ENCODE results near the gene DARS2. TPM values are rescaled to one million over a fixed set of nuclear protein-coding genes. Genes with fewer than 3 reads are reported as not detected.
"Not testable (repeated sequence)": the region's sequence is repeated elsewhere in the genome, so short reads cannot be mapped to it uniquely, and the experiment has no call there.

The DARS2 gene
- total RNA-seq, 1 donor from 2014 or later = 12.4 TPM

DNA sequence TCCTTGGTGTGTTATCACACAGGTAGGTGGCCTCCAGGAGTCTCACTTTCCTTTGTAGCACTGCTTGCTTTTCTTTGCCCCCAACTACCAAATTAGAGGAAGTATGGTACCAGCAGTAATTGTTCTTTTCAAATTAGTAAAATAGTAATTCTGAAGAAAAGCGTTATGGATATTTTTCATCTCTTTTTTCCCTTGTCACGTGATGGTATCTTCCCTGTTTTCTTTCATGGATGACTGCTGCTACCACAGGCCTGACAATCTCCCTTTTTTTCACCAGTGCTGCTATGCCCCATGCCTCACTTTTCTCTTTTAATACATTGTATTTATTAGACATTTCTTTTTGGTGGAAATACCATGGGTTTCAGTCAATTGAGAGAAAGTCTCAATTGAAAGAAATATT is 47.0 kb downstream of the DARS2 start:
- intact Hi-C loops (cut with micrococcal nuclease) = no loop called here
- no peak for ATAC-seq
- no peak for DNase-seq

DNA sequence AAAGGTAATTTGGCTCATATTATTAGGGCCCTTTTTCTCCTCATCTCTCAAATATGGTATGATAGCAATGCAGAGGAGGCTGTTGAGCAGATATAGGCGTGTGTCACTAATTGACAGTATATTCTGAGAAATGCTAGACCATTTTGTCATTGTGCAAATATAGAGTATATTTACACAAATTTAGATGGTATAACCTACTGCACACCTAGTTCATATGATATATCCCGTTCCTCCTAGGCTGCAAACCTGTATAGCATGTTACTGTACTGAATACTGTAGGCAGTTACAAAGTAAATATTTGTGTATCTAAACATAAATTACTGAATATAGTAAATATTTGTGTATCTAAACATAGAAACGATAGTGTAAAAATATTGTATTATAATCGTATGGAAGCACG is 52.3 kb downstream of the DARS2 start:
- intact Hi-C loops (cut with micrococcal nuclease) = no loop called here
- ATAC-seq = no peak
- DNase-seq = no peak

GRCh38 chr1:173878251-173878650 is 53.8 kb downstream of the DARS2 start:
- DNase-seq (no peak), ATAC-seq (no peak)
- intact Hi-C loops (cut with micrococcal nuclease) = no loop called here

- ATAC-seq; DNase-seq; intact Hi-C loops (cut with micrococcal nuclease): not testable (repeated sequence)
Measured at GRCh38 chr1:173881117-173881516, 56.6 kb downstream of the DARS2 start.

DNA sequence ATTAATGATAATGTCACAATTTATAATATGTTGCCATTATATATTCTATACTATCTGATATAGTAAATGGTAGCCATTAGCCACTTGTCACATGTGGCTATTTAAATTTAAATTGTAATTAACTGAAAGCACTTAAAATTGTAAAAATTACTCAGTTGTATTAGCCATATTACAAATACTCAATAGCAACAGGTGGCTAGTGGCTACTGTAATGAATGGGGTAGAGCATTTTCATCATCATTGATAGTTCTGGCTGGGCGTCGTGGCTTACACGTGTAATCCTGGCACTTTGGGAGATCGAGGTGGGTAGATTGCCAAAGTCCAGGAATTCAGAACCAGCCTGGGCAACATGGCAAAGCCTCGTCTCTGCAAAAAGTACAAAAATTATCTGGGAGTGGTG is 60.2 kb downstream of the DARS2 start:
- ATAC-seq (no peak), DNase-seq (no peak)
- intact Hi-C loops (cut with micrococcal nuclease) = no loop called here

GRCh38 chr1:173886746-173887611 is 62.5 kb downstream of the DARS2 start:
- intact Hi-C loops (cut with micrococcal nuclease) = no loop called here
- DNase-seq = no peak
- ATAC-seq = no peak

DNA sequence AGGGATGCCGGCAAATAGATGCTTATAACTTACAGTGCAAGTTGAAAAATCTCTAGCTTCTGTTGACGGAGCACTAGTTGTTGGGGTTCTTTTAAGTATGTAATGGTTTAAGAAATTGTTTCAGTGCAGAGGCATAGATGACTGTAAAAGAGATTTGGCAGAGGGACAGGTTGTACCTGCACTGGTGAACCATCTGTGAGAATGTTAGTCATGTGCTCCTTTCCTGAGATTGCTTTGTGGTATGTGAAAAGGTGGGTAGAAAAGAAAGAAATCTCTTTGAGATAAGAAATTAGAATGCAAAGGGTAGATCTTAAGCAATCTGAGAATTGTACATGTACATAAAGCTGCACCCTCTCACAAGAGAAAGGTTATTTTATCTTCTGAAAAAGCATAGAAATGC is 63.2 kb downstream of the DARS2 start:
- DNase-seq (no peak), ATAC-seq (no peak)
- intact Hi-C loops (cut with micrococcal nuclease) = no loop called here

DNA sequence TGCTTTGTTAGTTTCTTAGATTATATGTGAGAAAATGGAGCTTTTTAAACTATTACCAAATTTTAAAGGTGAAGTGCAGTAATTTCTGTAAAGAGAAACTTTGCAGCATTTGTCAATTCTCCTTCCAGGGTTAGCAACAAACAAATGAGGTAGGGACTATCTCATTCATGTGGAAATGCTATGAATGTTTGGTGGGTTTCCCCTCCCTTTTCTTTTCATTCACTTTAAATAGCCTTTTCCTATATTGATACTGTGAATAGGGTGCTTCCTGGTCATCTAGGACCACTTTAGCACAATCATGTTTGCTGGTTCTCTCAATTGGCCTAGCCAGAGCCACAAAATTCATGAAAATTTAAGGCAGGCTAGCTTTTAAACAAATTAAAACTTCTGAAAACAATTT is 64.3 kb downstream of the DARS2 start:
- ATAC-seq = no peak
- intact Hi-C loops (cut with micrococcal nuclease) = no loop called here
- DNase-seq = no peak

DNA sequence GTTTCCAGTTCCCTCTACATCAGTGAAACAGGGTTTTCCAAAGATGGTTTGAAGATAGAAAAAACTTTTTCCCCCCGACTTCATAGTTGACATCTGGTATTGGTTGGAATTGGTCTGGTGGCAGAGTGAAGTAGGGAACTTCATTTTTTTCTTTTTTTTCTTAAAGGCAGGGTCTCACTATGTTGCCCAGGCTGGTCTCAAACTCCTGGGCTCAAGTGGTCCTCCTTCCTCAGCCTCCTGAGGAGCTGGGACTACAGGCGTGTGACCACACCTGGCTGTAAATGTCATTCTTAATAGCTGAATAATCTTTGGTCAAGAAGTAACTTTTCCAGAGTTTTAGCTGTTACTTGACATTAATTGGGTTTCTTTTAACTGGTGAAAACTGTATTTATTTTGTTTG is 65.4 kb downstream of the DARS2 start:
- no peak for DNase-seq
- intact Hi-C loops (cut with micrococcal nuclease) = no loop called here

GRCh38 chr1:173893611-173894010 is 69.1 kb downstream of the DARS2 start:
- intact Hi-C loops (cut with micrococcal nuclease) = no loop called here
- DNase-seq = no peak
- ATAC-seq = no peak

More for the DNA sequence above, 65.4 kb downstream of the DARS2 start:
- no peak for ATAC-seq

DNA sequence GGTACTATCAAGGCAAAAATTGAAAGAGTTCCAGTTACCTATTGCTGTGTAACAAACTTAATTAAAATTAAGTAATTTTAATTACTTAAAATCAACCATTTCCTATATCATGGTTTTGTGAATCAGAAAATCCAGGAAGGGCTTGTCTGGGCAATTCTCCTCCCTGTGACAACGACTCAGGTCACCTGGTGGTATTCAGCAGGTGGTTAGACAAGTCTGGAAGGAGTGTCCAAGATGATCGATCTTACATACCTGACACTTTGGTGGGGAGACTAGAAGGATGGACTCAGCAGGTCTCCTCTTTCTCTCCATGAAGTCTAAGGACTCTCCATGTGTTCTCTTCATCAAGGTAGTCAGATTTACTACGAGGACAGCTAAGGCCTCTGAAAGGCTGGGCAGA is 69.7 kb downstream of the DARS2 start:
- ATAC-seq = no peak
- DNase-seq = no peak
- intact Hi-C loops (cut with micrococcal nuclease) = no loop called here

GRCh38 chr1:173900427-173900826 is 76.0 kb downstream of the DARS2 start:
- ATAC-seq = no peak
- intact Hi-C loops (cut with micrococcal nuclease) = no loop called here
- DNase-seq = no peak

DNA sequence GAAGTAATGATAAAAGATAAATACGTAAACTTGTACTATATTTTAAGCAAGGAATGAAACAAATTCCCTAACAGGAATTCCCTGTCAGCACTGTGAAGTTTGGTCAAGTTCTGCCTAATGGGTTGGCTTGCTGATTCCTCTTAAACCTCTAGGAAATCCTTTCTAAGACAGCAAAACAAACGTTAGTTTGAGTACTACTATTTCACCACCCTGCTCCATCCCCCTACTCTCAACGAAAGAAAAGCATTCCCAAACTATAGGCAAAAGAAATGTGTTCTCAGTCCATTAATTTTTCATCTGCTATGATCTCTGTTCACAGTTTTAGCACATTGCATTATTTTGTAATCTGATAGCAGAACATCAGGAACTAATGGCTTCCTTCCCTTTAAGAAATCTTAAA is 76.5 kb downstream of the DARS2 start:
- ATAC-seq = no peak
- intact Hi-C loops (cut with micrococcal nuclease) = no loop called here
- no peak for DNase-seq

- ATAC-seq (no peak), DNase-seq (no peak)
- intact Hi-C loops (cut with micrococcal nuclease) = no loop called here
Measured at GRCh38 chr1:173903827-173904531, 79.5 kb downstream of the DARS2 start.

Other genes starting within 250 kb of the DARS2 start
- gene SLC9C2, start 221.6 kb upstream of the DARS2 start, total RNA-seq = not detected
- not detected for gene TEX50, start 189.3 kb upstream of the DARS2 start, total RNA-seq
- gene ANKRD45, start 154.8 kb upstream of the DARS2 start, total RNA-seq = 0.17 TPM
- gene KLHL20, start 109.7 kb upstream of the DARS2 start, total RNA-seq = 16.4 TPM
- 3.2 TPM for gene CENPL, start 210 bp downstream of the DARS2 start, total RNA-seq
- 48.8 TPM for gene GAS5, start 43.3 kb downstream of the DARS2 start, total RNA-seq
- gene ZBTB37, start 43.7 kb downstream of the DARS2 start, total RNA-seq = 7.9 TPM
- 0.25 TPM for gene SERPINC1, start 92.7 kb downstream of the DARS2 start, total RNA-seq
- gene RC3H1, start 197.7 kb downstream of the DARS2 start, total RNA-seq = 23.2 TPM